Colonic mucosa (tissue), 4 donors: ENCODE results near the gene CHRNA4. TPM values are rescaled to one million over a fixed set of nuclear protein-coding genes. Genes with fewer than 3 reads are reported as not detected.

Experiments
- DNase-seq: peaks from one replicate; pipeline ENCODE4 v3.0.0-alpha.2; 2020
- H3K27ac ChIP-seq: fragments of 200-600 bp; one replicate; pipeline ENCODE4 v1.8.0; 2021
- H3K27me3 ChIP-seq: fragments of 200-600 bp; one replicate; pipeline ENCODE4 v1.8.0; 2021
- H3K36me3 ChIP-seq: fragments of 200-600 bp; one replicate; pipeline ENCODE4 v1.8.0; 2021
- H3K4me1 ChIP-seq: fragments of 200-600 bp; one replicate; pipeline ENCODE4 v1.8.0; 2021; ENCODE audit warnings: mild to moderate bottlenecking
- H3K4me3 ChIP-seq: fragments of 200-600 bp; one replicate; pipeline ENCODE4 v1.8.0; 2021
- H3K9ac ChIP-seq, 2 donors: one replicate each; pipeline ENCODE4 v1.7.0; 2013; ENCODE audit warnings: control low read depth in 2 of 2, low read depth in 2 of 2, low read length in 2 of 2
- H3K9me3 ChIP-seq: fragments of 200-600 bp; one replicate; pipeline ENCODE4 v1.8.0; 2021
- CTCF ChIP-seq: fragments of 200-600 bp; IDR thresholded peaks from one replicate; pipeline ENCODE4 v1.8.0; 2022; ENCODE audit warnings: antibody characterized with exemption, mild to moderate bottlenecking
- intact Hi-C: fragments of 100-400 bp; cut with DNase I; formaldehyde crosslinking; loops from one replicate; pipeline ENCODE4 v1.14.1; 2022
- total RNA-seq, 2 donors: library from RNA; stranded (reverse); fragmentation: NEBNext Ultra II Directional in 1 of 2; extraction: Animal tissue kit (Norgen Biotek cat#: 25700) in 1 of 2; gene quantifications; one replicate each; pipeline ENCODE4 v1.2.1, GENCODE V29; 2021
- donor health status: healthy.
- donor health status: DM: no; HTN: no; CAD: no.
- donor health status: DM: no; HTN: no; CAD: no.

The CHRNA4 gene
- total RNA-seq, 2 donors from 2014 or later = 0.05 TPM; not detected in 1

GRCh38 chr20:63328718-63329275 is 32.4 kb downstream of the CHRNA4 start:
- no peak for TF ChIP-seq CTCF
- H3K9ac ChIP-seq = no peak overlapping the region
- intact Hi-C loops = no loop called here
- no peak for DNase-seq
- H3K27me3 ChIP-seq = no peaks in the 10 kb centered on the region
- no peak overlapping the region for H3K4me3 ChIP-seq
- H3K4me1 ChIP-seq = no peaks in the 10 kb centered on the region
- no peak overlapping the region for H3K27ac ChIP-seq
- H3K9me3 ChIP-seq = no peaks in the 10 kb centered on the region
- H3K36me3 ChIP-seq = no peaks in the 10 kb centered on the region

DNA sequence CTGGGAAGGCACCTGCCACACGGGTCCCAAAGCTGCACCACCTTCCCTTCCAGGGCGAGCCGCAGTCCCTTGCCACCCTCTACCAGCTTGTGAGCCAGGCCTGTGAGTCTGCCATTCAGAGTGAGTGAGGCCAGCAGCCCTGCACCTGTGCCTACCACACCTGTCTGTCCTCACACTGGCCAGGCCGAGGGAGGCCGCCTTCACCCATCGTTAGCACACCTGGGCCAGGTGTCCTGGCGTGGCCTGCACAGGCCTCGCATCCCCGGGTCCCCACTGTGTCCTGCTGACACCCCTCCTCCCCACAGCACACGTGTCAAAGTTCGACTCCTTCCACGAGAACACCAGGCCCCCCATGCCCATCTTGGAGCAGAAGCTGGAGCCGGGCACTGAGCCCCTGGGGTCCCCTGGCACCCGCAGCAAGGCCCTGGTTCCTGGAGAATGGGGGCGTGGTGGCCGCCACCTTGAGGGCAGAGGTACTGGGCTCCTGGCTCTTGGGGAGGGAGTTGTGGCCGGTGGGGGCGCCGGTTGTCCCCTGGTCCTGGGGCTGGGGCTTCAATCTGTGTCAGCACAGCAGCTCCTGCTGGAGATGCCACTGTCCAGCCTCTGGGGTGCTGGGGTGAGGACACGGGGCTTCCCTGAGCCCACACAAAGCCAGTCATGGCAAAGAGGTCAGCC is 33.0 kb downstream of the CHRNA4 start:
- TF ChIP-seq CTCF = no peak
- intact Hi-C loops = no loop called here
- no peak for DNase-seq
- no peaks in the 10 kb centered on the region for H3K36me3 ChIP-seq
- no peaks in the 10 kb centered on the region for H3K9me3 ChIP-seq
- no peak overlapping the region for H3K4me3 ChIP-seq
- H3K27me3 ChIP-seq = no peaks in the 10 kb centered on the region
- no peaks in the 10 kb centered on the region for H3K4me1 ChIP-seq
- no peak overlapping the region for H3K27ac ChIP-seq
- H3K9ac ChIP-seq = no peak overlapping the region

DNA sequence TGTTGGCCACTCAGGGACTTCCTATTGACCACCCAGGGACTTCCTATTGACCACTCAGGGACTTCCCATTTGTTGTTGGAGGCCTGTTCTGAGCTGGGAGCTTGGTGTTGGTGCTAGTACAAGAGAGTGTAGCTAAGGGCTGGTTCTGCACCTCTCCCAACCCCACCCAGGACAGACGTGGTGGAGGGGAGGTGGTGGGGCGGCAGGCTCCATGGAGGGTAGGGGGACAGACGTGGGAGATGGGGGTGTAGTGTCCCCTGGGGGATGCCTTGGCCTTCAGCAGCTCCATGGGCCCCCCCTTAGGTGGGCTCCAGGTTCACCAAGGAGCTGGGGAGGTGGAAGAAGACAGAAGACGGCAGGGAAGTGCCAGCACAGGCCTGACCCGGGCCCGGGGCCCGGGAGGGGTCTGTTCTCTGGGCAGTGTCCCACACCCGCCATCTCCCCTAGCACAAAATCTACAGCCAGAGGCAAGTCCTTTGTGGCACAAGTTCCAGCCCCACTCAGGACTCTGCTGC is 33.9 kb downstream of the CHRNA4 start:
- Histone ChIP-seq H3K9ac (no peak overlapping the region), H3K9me3 (no peaks in the 10 kb centered on the region), H3K36me3 (no peaks in the 10 kb centered on the region), H3K4me1 (no peaks in the 10 kb centered on the region), H3K27ac (no peak overlapping the region), H3K27me3 (no peaks in the 10 kb centered on the region), H3K4me3 (no peak overlapping the region)
- DNase-seq = no peak
- intact Hi-C loops = no loop called here
- no peak for TF ChIP-seq CTCF

GRCh38 chr20:63326314-63327230 is 34.6 kb downstream of the CHRNA4 start:
- no peak overlapping the region for H3K27ac ChIP-seq
- H3K36me3 ChIP-seq = no peaks in the 10 kb centered on the region
- DNase-seq = no peak
- no peak overlapping the region for H3K4me3 ChIP-seq
- no peak for TF ChIP-seq CTCF
- H3K27me3 ChIP-seq = no peaks in the 10 kb centered on the region
- H3K9me3 ChIP-seq = no peaks in the 10 kb centered on the region
- intact Hi-C loops = no loop called here
- no peak overlapping the region for H3K9ac ChIP-seq
- no peaks in the 10 kb centered on the region for H3K4me1 ChIP-seq

GRCh38 chr20:63325554-63326313 is 35.4 kb downstream of the CHRNA4 start:
- H3K27me3 ChIP-seq = no peaks in the 10 kb centered on the region
- no peaks in the 10 kb centered on the region for H3K9me3 ChIP-seq
- DNase-seq = no peak
- intact Hi-C loops = no loop called here
- no peaks in the 10 kb centered on the region for H3K4me1 ChIP-seq
- no peak overlapping the region for H3K4me3 ChIP-seq
- H3K36me3 ChIP-seq = no peaks in the 10 kb centered on the region
- no peak overlapping the region for H3K9ac ChIP-seq
- no peak overlapping the region for H3K27ac ChIP-seq
- TF ChIP-seq CTCF = no peak
